Activated T-cell treated with anti-CD3 and anti-CD28 coated beads, Interleukin-2, amount 50 U/mL, for 24 hours (primary cell): ENCODE data around the gene PLCB1.
"Not testable (repeated sequence)": the region's sequence is repeated elsewhere in the genome, so short reads cannot be mapped to it uniquely, and the experiment has no call there.

Source experiments
- DNase-seq: peaks from one replicate; pipeline ENCODE4 v3.0.0-alpha.2; 2020
- H3K27ac Mint-ChIP-seq: 2 replicates; pipeline ENCODE4 v1.8.0; 2020; ENCODE audit warnings: mild to moderate bottlenecking, mixed read lengths
- H3K27me3 Mint-ChIP-seq: 2 replicates; pipeline ENCODE4 v1.8.0; 2020; ENCODE audit warnings: mixed read lengths
- H3K36me3 Mint-ChIP-seq: 2 replicates; pipeline ENCODE4 v1.8.0; 2020; ENCODE audit warnings: low read depth, mixed read lengths
- H3K4me1 Mint-ChIP-seq: 2 replicates; pipeline ENCODE4 v1.8.0; 2020; ENCODE audit warnings: low read depth, mixed read lengths
- H3K4me3 Mint-ChIP-seq: 2 replicates; pipeline ENCODE4 v1.8.0; 2020; ENCODE audit warnings: mild to moderate bottlenecking, moderate library complexity, mixed read lengths
- H3K9me3 Mint-ChIP-seq: 2 replicates; pipeline ENCODE4 v1.8.0; 2020; ENCODE audit warnings: mixed read lengths

PLCB1 gene

DNA sequence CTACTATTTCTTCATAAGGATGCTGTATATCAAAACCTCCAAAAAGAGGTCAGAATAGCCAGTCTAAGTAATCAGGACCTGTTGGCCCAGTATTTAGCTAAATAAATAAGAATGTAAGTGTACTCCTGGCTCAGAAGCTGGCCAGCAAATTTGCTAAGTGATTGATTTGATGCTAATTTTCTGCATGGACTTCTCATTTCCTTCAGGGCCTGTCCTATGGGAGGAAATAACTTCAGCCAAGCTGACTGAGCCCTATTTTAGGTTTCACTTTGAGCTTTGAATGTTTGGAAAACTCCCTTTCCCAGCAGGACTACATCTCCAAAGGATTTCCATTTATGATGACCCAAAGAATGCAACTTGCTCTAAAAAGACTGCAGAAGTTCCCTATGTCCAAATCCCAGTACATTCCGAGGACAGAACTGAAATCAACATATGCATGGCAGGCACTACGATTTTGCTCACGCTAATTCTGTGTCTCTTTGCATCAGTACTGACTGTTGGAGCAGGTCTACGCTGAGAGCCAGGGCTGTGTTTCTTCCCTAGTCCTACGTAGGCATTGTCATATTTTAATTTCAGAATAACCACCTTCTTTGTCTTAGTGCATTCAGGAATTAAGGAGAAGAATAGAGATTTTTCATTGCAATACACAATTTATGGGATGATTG is 495.4 kb downstream of the PLCB1 start:
- H3K27me3 Mint-ChIP-seq = no peaks in the 10 kb centered on the region
- H3K27ac Mint-ChIP-seq = no peak overlapping the region
- H3K4me1 Mint-ChIP-seq = no peaks in the 10 kb centered on the region
- H3K9me3 Mint-ChIP-seq = no peaks in the 10 kb centered on the region
- no peak for DNase-seq
- H3K36me3 Mint-ChIP-seq = no peaks in the 10 kb centered on the region
- no peak overlapping the region for H3K4me3 Mint-ChIP-seq

- Mint-ChIP-seq H3K36me3 (no peaks in the 10 kb centered on the region), H3K9me3 (no peaks in the 10 kb centered on the region), H3K27ac (no peak overlapping the region), H3K4me3 (no peak overlapping the region), H3K27me3 (no peaks in the 10 kb centered on the region), H3K4me1 (no peaks in the 10 kb centered on the region)
- DNase-seq = no peak
Measured at GRCh38 chr20:8631271-8631670, 499.2 kb downstream of the PLCB1 start.

DNA sequence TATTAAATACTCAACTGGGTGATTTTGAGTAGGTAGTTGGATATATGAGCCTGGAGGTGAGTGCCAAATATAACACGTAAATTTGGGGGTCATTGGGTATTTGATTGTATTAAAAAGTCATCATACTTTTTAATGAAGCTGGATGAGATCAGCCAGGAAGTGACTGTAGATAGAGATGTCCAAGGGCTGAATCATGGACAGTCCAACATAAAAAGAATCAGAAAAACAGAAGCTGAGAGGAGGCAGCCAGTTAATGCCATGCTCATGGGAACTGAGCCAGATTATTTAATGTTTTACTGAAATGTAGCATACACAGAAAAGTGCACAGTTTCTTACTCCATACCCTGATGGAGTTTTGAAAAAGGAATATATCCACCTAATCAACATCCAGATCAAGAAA is 501.3 kb downstream of the PLCB1 start:
- Mint-ChIP-seq H3K4me3 (no peak overlapping the region), H3K36me3 (no peaks in the 10 kb centered on the region), H3K4me1 (no peaks in the 10 kb centered on the region), H3K9me3 (no peaks in the 10 kb centered on the region), H3K27ac (no peak overlapping the region), H3K27me3 (no peaks in the 10 kb centered on the region)
- DNase-seq = no peak

GRCh38 chr20:8635048-8635572 is 503.0 kb downstream of the PLCB1 start:
- Mint-ChIP-seq H3K9me3 (no peaks in the 10 kb centered on the region), H3K36me3 (no peaks in the 10 kb centered on the region)
- no peak for DNase-seq

DNA sequence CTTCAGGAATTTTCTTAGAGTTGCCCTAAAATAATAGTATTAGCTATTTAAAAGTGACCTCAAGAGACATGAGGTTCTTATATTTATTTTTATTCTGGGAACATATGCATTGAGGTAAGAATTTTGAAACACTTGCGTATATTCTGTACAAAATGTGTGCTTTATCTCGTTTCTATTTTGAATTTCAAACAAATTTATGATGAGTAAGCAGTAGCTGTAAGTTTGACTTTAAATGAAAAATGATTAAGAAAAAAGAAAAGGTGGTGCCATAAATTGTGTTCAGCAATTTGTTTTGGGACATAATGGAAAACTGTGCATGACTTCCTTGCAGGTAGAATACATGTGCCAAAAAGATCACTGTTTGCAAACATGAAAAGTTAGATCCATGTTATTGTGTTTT is 503.8 kb downstream of the PLCB1 start:
- no peak for DNase-seq
- Mint-ChIP-seq H3K27ac (no peak overlapping the region), H3K9me3 (no peaks in the 10 kb centered on the region), H3K4me1 (no peaks in the 10 kb centered on the region), H3K27me3 (no peaks in the 10 kb centered on the region), H3K4me3 (no peak overlapping the region), H3K36me3 (no peaks in the 10 kb centered on the region)

More at GRCh38 chr20:8635048-8635572, 503.0 kb downstream of the PLCB1 start:
- H3K4me1 Mint-ChIP-seq = no peaks in the 10 kb centered on the region
- H3K4me3 Mint-ChIP-seq = no peak overlapping the region
- H3K27me3 Mint-ChIP-seq = no peaks in the 10 kb centered on the region
- H3K27ac Mint-ChIP-seq = no peak overlapping the region

GRCh38 chr20:8639112-8639778 is 507.2 kb downstream of the PLCB1 start:
- no peaks in the 10 kb centered on the region for H3K27me3 Mint-ChIP-seq
- no peak for DNase-seq
- H3K9me3 Mint-ChIP-seq = no peaks in the 10 kb centered on the region
- H3K4me1 Mint-ChIP-seq = no peaks in the 10 kb centered on the region
- no peak overlapping the region for H3K27ac Mint-ChIP-seq
- H3K36me3 Mint-ChIP-seq = no peaks in the 10 kb centered on the region
- no peak overlapping the region for H3K4me3 Mint-ChIP-seq

DNA sequence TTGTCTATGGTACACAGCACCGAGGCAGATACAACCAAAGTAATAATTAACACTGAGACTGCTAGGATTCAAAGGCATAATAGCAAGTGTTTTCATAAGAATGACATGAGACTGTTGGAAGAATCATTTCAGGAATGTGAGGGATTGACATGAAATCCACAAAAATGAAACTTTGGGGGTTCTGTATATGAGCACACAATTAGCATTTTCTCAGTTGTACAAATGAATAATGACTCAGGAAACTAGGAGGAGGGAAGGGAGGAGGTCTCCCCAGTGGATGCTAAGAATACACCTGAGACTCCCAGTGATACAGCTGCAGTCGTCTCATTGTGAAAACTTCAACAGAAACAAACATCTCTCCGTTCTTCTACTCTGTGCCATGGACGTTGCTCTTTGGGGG is 508.4 kb downstream of the PLCB1 start:
- Mint-ChIP-seq H3K36me3 (no peaks in the 10 kb centered on the region), H3K4me3 (no peak overlapping the region), H3K9me3 (no peaks in the 10 kb centered on the region), H3K27ac (no peak overlapping the region), H3K27me3 (no peaks in the 10 kb centered on the region), H3K4me1 (no peaks in the 10 kb centered on the region)
- DNase-seq = no peak

DNA sequence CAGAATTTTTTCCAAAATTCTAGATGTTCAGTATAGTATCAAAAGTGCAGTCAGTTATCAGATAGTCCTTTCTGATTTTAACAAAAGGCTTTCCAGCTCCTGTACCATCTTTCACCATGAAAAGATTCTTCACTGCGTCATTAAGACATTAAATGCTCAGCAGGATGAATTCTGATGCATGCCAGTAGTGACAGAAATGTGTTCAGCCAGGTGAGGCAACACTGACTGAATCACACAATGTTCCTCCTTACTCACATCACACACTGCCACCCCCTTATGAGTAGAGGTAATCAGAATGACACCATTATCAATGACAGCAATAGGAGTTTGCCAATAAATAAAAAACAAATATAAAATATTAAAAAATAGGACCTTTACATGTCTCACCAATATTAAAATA is 510.2 kb downstream of the PLCB1 start:
- no peaks in the 10 kb centered on the region for H3K4me1 Mint-ChIP-seq
- H3K27ac Mint-ChIP-seq = no peak overlapping the region
- no peaks in the 10 kb centered on the region for H3K27me3 Mint-ChIP-seq
- no peaks in the 10 kb centered on the region for H3K36me3 Mint-ChIP-seq
- H3K9me3 Mint-ChIP-seq = no peaks in the 10 kb centered on the region
- no peak for DNase-seq
- H3K4me3 Mint-ChIP-seq = no peak overlapping the region

GRCh38 chr20:8644468-8644867 is 512.4 kb downstream of the PLCB1 start:
- not testable (repeated sequence) for H3K4me3 Mint-ChIP-seq, H3K36me3 Mint-ChIP-seq, H3K27me3 Mint-ChIP-seq, H3K9me3 Mint-ChIP-seq, H3K27ac Mint-ChIP-seq, DNase-seq, H3K4me1 Mint-ChIP-seq

GRCh38 chr20:8645326-8645725 is 513.3 kb downstream of the PLCB1 start:
- Mint-ChIP-seq H3K27ac (no peak overlapping the region), H3K9me3 (no peaks in the 10 kb centered on the region), H3K36me3 (no peaks in the 10 kb centered on the region), H3K4me3 (no peak overlapping the region), H3K4me1 (no peaks in the 10 kb centered on the region), H3K27me3 (no peaks in the 10 kb centered on the region)
- DNase-seq = no peak

GRCh38 chr20:8646033-8646441 is 514.0 kb downstream of the PLCB1 start:
- Mint-ChIP-seq H3K27ac (no peak overlapping the region), H3K27me3 (no peaks in the 10 kb centered on the region), H3K4me3 (no peak overlapping the region), H3K9me3 (no peaks in the 10 kb centered on the region), H3K4me1 (no peaks in the 10 kb centered on the region), H3K36me3 (no peaks in the 10 kb centered on the region)
- no peak for DNase-seq

GRCh38 chr20:8646716-8647115 is 514.6 kb downstream of the PLCB1 start:
- Mint-ChIP-seq H3K27me3 (no peaks in the 10 kb centered on the region), H3K36me3 (no peaks in the 10 kb centered on the region), H3K9me3 (no peaks in the 10 kb centered on the region), H3K27ac (no peak overlapping the region), H3K4me1 (no peaks in the 10 kb centered on the region), H3K4me3 (no peak overlapping the region)
- DNase-seq = no peak

- Mint-ChIP-seq H3K36me3 (no peaks in the 10 kb centered on the region), H3K27me3 (no peaks in the 10 kb centered on the region), H3K27ac (no peak overlapping the region), H3K4me3 (no peak overlapping the region), H3K4me1 (no peaks in the 10 kb centered on the region), H3K9me3 (no peaks in the 10 kb centered on the region)
- no peak for DNase-seq
Measured at GRCh38 chr20:8647961-8648441, 515.9 kb downstream of the PLCB1 start.

- Mint-ChIP-seq H3K27me3 (no peaks in the 10 kb centered on the region), H3K27ac (no peak overlapping the region), H3K9me3 (no peaks in the 10 kb centered on the region), H3K36me3 (no peaks in the 10 kb centered on the region), H3K4me1 (no peaks in the 10 kb centered on the region), H3K4me3 (no peak overlapping the region)
- no peak for DNase-seq
Measured at GRCh38 chr20:8648466-8648865, 516.4 kb downstream of the PLCB1 start.

GRCh38 chr20:8652396-8652795 is 520.3 kb downstream of the PLCB1 start:
- H3K4me1 Mint-ChIP-seq = no peaks in the 10 kb centered on the region
- H3K27me3 Mint-ChIP-seq = no peaks in the 10 kb centered on the region
- no peak overlapping the region for H3K27ac Mint-ChIP-seq
- H3K4me3 Mint-ChIP-seq = no peak overlapping the region
- H3K36me3 Mint-ChIP-seq = no peaks in the 10 kb centered on the region
- no peak for DNase-seq
- no peaks in the 10 kb centered on the region for H3K9me3 Mint-ChIP-seq
